Hepatocyte (in vitro differentiated cells): Measurements from ENCODE around the gene DSE. TPM values are rescaled to one million over a fixed set of nuclear protein-coding genes. Genes with fewer than 3 reads are reported as not detected.

Experiments
- DNase-seq: peaks from one replicate; pipeline ENCODE4 v3.0.0-alpha.2; 2016; ENCODE audit warnings: low spot score
- H2AFZ ChIP-seq: fragments of 200-600 bp; sonication (generic); 2 replicates; pipeline ENCODE4 v1.6.0; 2016; ENCODE audit warnings: antibody characterized with exemption, mild to moderate bottlenecking
- H3K27ac ChIP-seq: fragments of 200-600 bp; sonication (generic); 2 replicates; pipeline ENCODE4 v1.5.1; 2016; ENCODE audit warnings: mild to moderate bottlenecking
- H3K27me3 ChIP-seq: fragments of 200-600 bp; sonication (generic); 2 replicates; pipeline ENCODE4 v1.6.1; 2016
- H3K36me3 ChIP-seq: fragments of 200-600 bp; sonication (generic); replicated peaks from 2 replicates; pipeline ENCODE4 v1.5.1; 2016; ENCODE audit warnings: low read depth; ENCODE audit not compliant: insufficient read depth
- H3K4me1 ChIP-seq: fragments of 200-600 bp; sonication (generic); 2 replicates; pipeline ENCODE4 v1.5.1; 2016; ENCODE audit warnings: mild to moderate bottlenecking, moderate library complexity; ENCODE audit not compliant: insufficient read depth
- H3K4me2 ChIP-seq: fragments of 200-600 bp; sonication (generic); 2 replicates; pipeline ENCODE4 v1.6.0; 2016
- H3K4me3 ChIP-seq: fragments of 200-600 bp; sonication (generic); 2 replicates; pipeline ENCODE4 v1.5.1; 2016; ENCODE audit warnings: mild to moderate bottlenecking
- H3K79me2 ChIP-seq: fragments of 200-600 bp; sonication (generic); 2 replicates; pipeline ENCODE4 v1.6.0; 2017; ENCODE audit warnings: mild to moderate bottlenecking
- H3K9me2 ChIP-seq: fragments of 200-600 bp; sonication (generic); replicated peaks from 2 replicates; pipeline ENCODE4 v1.6.0; 2017; ENCODE audit warnings: mild to moderate bottlenecking; ENCODE audit not compliant: insufficient read depth
- H3K9me3 ChIP-seq: fragments of 200-600 bp; sonication (generic); 2 replicates; pipeline ENCODE4 v1.5.1; 2016; ENCODE audit warnings: low read depth, mild to moderate bottlenecking
- H4K20me1 ChIP-seq: fragments of 200-600 bp; sonication (generic); 2 replicates; pipeline ENCODE4 v1.6.0; 2016; ENCODE audit warnings: mild to moderate bottlenecking; ENCODE audit not compliant: insufficient read depth, poor library complexity, severe bottlenecking
- CTCF ChIP-seq: fragments of 200-600 bp; sonication (generic); IDR thresholded peaks from 2 replicates; pipeline ENCODE4 v1.5.1; 2016; ENCODE audit warnings: antibody characterized with exemption, mild to moderate bottlenecking; ENCODE audit not compliant: poor library complexity
- EZH2 ChIP-seq: fragments of 200-600 bp; sonication (generic); IDR thresholded peaks from 2 replicates; pipeline ENCODE4 v1.6.1; 2016; ENCODE audit warnings: antibody characterized with exemption, mild to moderate bottlenecking, borderline replicate concordance
- EZH2phosphoT487 ChIP-seq: fragments of 200-600 bp; sonication (generic); IDR thresholded peaks from one replicate; pipeline ENCODE4 v1.6.1; 2018; ENCODE audit warnings: antibody characterized with exemption, mild to moderate bottlenecking, low read depth, moderate library complexity; ENCODE audit not compliant: unreplicated experiment, severe bottlenecking
- WGBS: methylation state at CpG from one replicate; pipeline ENCODE4 v1.1.6; 2016; ENCODE audit warnings: low lambda C conversion rate; ENCODE audit errors: missing lambda C conversion rate; 5-methylcytosine and 5-hydroxymethylcytosine counted together
- polyA plus RNA-seq: library from polyadenylated mRNA; unstranded; fragments of >200 nt; fragmentation: Nextera tagmentation; extraction: Ambion mirVana; gene quantifications from 2 replicates; pipeline ENCODE4 v1.2.1, GENCODE V29; 2016
- total RNA-seq: library from RNA; depleted of rRNA; stranded (reverse); fragments of >200 nt; gene quantifications from 2 replicates; pipeline ENCODE4 v1.2.3, GENCODE V29; 2014

Gene DSE
- total and polyA plus RNA-seq, 2 experiments from 2014 or later: 19.9 to 45.0 TPM

GRCh38 chr6:116364321-116364720, 6.4 kb upstream of the DSE start:
- H3K4me2 ChIP-seq: peak overlapping the region; percentile 23
- H3K27ac ChIP-seq: peak overlapping the region; percentile 45
- H4K20me1 ChIP-seq: no peaks in the 10 kb centered on the region
- H3K9me2 ChIP-seq: no peaks in the 10 kb centered on the region
- no peak for DNase-seq
- TF ChIP-seq EZH2phosphoT487 (no peak), EZH2 (no peak), CTCF (no peak)
- no peaks in the 10 kb centered on the region for H3K27me3 ChIP-seq
- H3K9me3 ChIP-seq: no peaks in the 10 kb centered on the region
- H3K4me1 ChIP-seq: peaks cover 4% of the 10 kb centered on the region
- peak overlapping the region; percentile 0 for H2AFZ ChIP-seq
- no peaks in the 10 kb centered on the region for H3K36me3 ChIP-seq
- no peak overlapping the region for H3K4me3 ChIP-seq
- no peaks in the 10 kb centered on the region for H3K79me2 ChIP-seq
- 65% methylated on average over 2 of the region's 2 CpGs for WGBS

- 90% methylated on average over 2 of the region's 2 CpGs for WGBS
- Histone ChIP-seq H3K4me1 (peaks cover 11% of the 10 kb centered on the region), H4K20me1 (no peaks in the 10 kb centered on the region), H3K36me3 (no peaks in the 10 kb centered on the region), H3K79me2 (no peaks in the 10 kb centered on the region), H3K9me2 (no peaks in the 10 kb centered on the region), H3K27ac (no peak overlapping the region), H3K9me3 (no peaks in the 10 kb centered on the region), H2AFZ (no peak overlapping the region), H3K27me3 (no peaks in the 10 kb centered on the region), H3K4me2 (no peak overlapping the region), H3K4me3 (no peak overlapping the region)
- no peak for TF ChIP-seq EZH2
- TF ChIP-seq EZH2phosphoT487: no peak
- no peak for TF ChIP-seq CTCF
- no peak for DNase-seq
Measured at GRCh38 chr6:116365743-116366142, 5.0 kb upstream of the DSE start.

- WGBS: 87% methylated on average over 6 of the region's 6 CpGs
- no peak overlapping the region for H3K27ac ChIP-seq
Measured at GRCh38 chr6:116366740-116367275, 3.9 kb upstream of the DSE start.

More at GRCh38 chr6:116366740-116367275, 3.9 kb upstream of the DSE start:
- Histone ChIP-seq H3K9me2 (no peaks in the 10 kb centered on the region), H2AFZ (no peak overlapping the region), H4K20me1 (no peaks in the 10 kb centered on the region), H3K9me3 (no peaks in the 10 kb centered on the region), H3K4me2 (no peak overlapping the region), H3K4me3 (no peak overlapping the region), H3K4me1 (peaks cover 11% of the 10 kb centered on the region), H3K27me3 (no peaks in the 10 kb centered on the region), H3K79me2 (no peaks in the 10 kb centered on the region), H3K36me3 (no peaks in the 10 kb centered on the region)
- DNase-seq: no peak
- TF ChIP-seq EZH2: no peak
- no peak for TF ChIP-seq CTCF
- TF ChIP-seq EZH2phosphoT487: no peak
